Measurements from ENCODE around the gene CREB3L1. TPM values are rescaled to one million over a fixed set of nuclear protein-coding genes. Genes with fewer than 3 reads are reported as not detected.

Gene CREB3L1
- total RNA-seq, 1 experiment from 2014 or later = 3.3 TPM

GRCh38 chr11:46291441-46292150, 14.1 kb downstream of the CREB3L1 start:
- no peak overlapping the region for H3K23ac ChIP-seq (ENCODE audit: insufficient read length, low read depth, low read length)
- peaks cover 15% of the 10 kb centered on the region for H3K4me1 ChIP-seq (ENCODE audit: insufficient read depth, low read length)
- H3K56ac ChIP-seq (ENCODE audit: insufficient read length, low read depth, low read length) = no peak overlapping the region
- H3K4me3 Mint-ChIP-seq = 0 out of 5 replicates have a peak overlapping the region, but pooled peaks of 1 of the 2 experiments have one; percentile 34
- no peak overlapping the region for H2BK5ac ChIP-seq (ENCODE audit: insufficient read length, low read length)
- H3K9me3 ChIP-seq (ENCODE audit: control insufficient read depth, low read depth, low read length) = no peaks in the 10 kb centered on the region
- WGBS (ENCODE audit: extremely low coverage, insufficient read length, low lambda C conversion rate) = no CpG with 5 or more reads among the region's 10 CpGs
- H2BK15ac ChIP-seq (ENCODE audit: low read depth, low read length) = no peak overlapping the region
- H2BK12ac ChIP-seq (ENCODE audit: insufficient read length, low read depth, low read length) = no peak overlapping the region
- H3T11ph ChIP-seq (ENCODE audit: low read length) = no peak overlapping the region
- no peak overlapping the region for H3K9ac ChIP-seq (ENCODE audit: extremely low read depth, insufficient read length, low read length)
- H3K27me3 ChIP-seq (ENCODE audit: insufficient read depth, low read length) = no peaks in the 10 kb centered on the region
- no peak for DNase-seq
- no peak overlapping the region for H4K8ac ChIP-seq (replicated peaks; ENCODE audit: insufficient read length, low read depth, low read length)
- no peaks in the 10 kb centered on the region for H3K79me2 ChIP-seq (ENCODE audit: insufficient read depth, low read length)
- TF ChIP-seq CTCF (conservative IDR thresholded peaks at IDR 0.05) = no peak
- H3K18ac ChIP-seq (ENCODE audit: insufficient read length, low read depth, low read length) = no peak overlapping the region
- peak overlapping the region in 2 of 3 experiments; percentile 91 to 98; a peak in 6 of 7 replicates for H3K27ac Mint-ChIP-seq
- no peaks in the 10 kb centered on the region for H3K79me1 ChIP-seq (ENCODE audit: insufficient read depth, low read depth, low read length, poor library complexity, severe bottlenecking)
- no peak overlapping the region for H2BK20ac ChIP-seq (ENCODE audit: low read depth, low read length, poor library complexity, severe bottlenecking)
- H2BK120ac ChIP-seq (ENCODE audit: low read depth, low read length, poor library complexity, severe bottlenecking) = no peak overlapping the region
- H4K20me1 ChIP-seq (ENCODE audit: control insufficient read depth, insufficient read depth, insufficient read length) = no peaks in the 10 kb centered on the region
- H3K36me3 Mint-ChIP-seq (ENCODE audit: insufficient read depth in 1 of 3, low read depth in 3 of 3) = no peaks in the 10 kb centered on the region
- H3K4ac ChIP-seq (ENCODE audit: low read depth, low read length) = peak overlapping the region; percentile 21; the same call in 1 of the 2 replicates
- no peak overlapping the region for H3K27ac ChIP-seq (ENCODE audit: insufficient read length, low read depth, low read length)
- H2AFZ ChIP-seq (ENCODE audit: low read length) = no peak overlapping the region
- no peak overlapping the region for H3K14ac ChIP-seq (ENCODE audit: insufficient read depth, low read length)
- peaks cover 31 to 55% of the 10 kb centered on the region in 2 experiments for H3K4me1 Mint-ChIP-seq
- H2AK5ac ChIP-seq (ENCODE audit: insufficient read length, low read length) = no peak overlapping the region
- H4K91ac ChIP-seq (ENCODE audit: insufficient read length, low read depth, low read length) = no peak overlapping the region
- H3K27me3 Mint-ChIP-seq (ENCODE audit: low read depth) = no peaks in the 10 kb centered on the region; the same call in 1 of the 2 replicates
- no peaks in the 10 kb centered on the region; a peak in 1 of 5 replicates for H3K9me3 Mint-ChIP-seq
- H3K4me2 ChIP-seq (ENCODE audit: insufficient read depth, insufficient read length, low read length) = no peak overlapping the region
- H3K23me2 ChIP-seq (ENCODE audit: insufficient read length, low read depth, low read length, poor library complexity, severe bottlenecking) = peaks cover 12% of the 10 kb centered on the region
- no peak overlapping the region for H4K5ac ChIP-seq (ENCODE audit: insufficient read length, low read depth, low read length)
